Measurements from ENCODE around the gene USP17L10. TPM values are rescaled to one million over a fixed set of nuclear protein-coding genes. Genes with fewer than 3 reads are reported as not detected.

The USP17L10 gene
- total and polyA plus RNA-seq, 2 experiments from 2014 or later: not detected

Other genes starting within 250 kb of the USP17L10 start
- gene FAM90A26, start 40.2 kb upstream of the USP17L10 start, total RNA-seq (2014; rRNA removed; shearing (Covaris generic)): not detected in 2 replicates
- gene FAM90A26, start 40.2 kb upstream of the USP17L10 start, polyA plus RNA-seq (2016; fragmentation: Nextera tagmentation; extraction: Ambion mirVana): not detected in 2 replicates
- not detected in 2 replicates for gene USP17L11, start 4.7 kb downstream of the USP17L10 start, total RNA-seq (2014; rRNA removed; shearing (Covaris generic))
- gene USP17L11, start 4.7 kb downstream of the USP17L10 start, polyA plus RNA-seq (2016; fragmentation: Nextera tagmentation; extraction: Ambion mirVana): not detected in 2 replicates
- not detected in 2 replicates for gene USP17L12, start 9.5 kb downstream of the USP17L10 start, total RNA-seq (2014; rRNA removed; shearing (Covaris generic))
- not detected in 2 replicates for gene USP17L12, start 9.5 kb downstream of the USP17L10 start, polyA plus RNA-seq (2016; fragmentation: Nextera tagmentation; extraction: Ambion mirVana)
- not detected in 2 replicates for gene USP17L13, start 14.2 kb downstream of the USP17L10 start, total RNA-seq (2014; rRNA removed; shearing (Covaris generic))
- not detected in 2 replicates for gene USP17L13, start 14.2 kb downstream of the USP17L10 start, polyA plus RNA-seq (2016; fragmentation: Nextera tagmentation; extraction: Ambion mirVana)
- not detected in 2 replicates for gene USP17L15, start 23.7 kb downstream of the USP17L10 start, total RNA-seq (2014; rRNA removed; shearing (Covaris generic))
- not detected in 2 replicates for gene USP17L15, start 23.7 kb downstream of the USP17L10 start, polyA plus RNA-seq (2016; fragmentation: Nextera tagmentation; extraction: Ambion mirVana)
- not detected in 2 replicates for gene USP17L17, start 33.2 kb downstream of the USP17L10 start, total RNA-seq (2014; rRNA removed; shearing (Covaris generic))
- gene USP17L17, start 33.2 kb downstream of the USP17L10 start, polyA plus RNA-seq (2016; fragmentation: Nextera tagmentation; extraction: Ambion mirVana): not detected in 2 replicates
- gene USP17L18, start 38.0 kb downstream of the USP17L10 start, total RNA-seq (2014; rRNA removed; shearing (Covaris generic)): not detected in 2 replicates
- gene USP17L18, start 38.0 kb downstream of the USP17L10 start, polyA plus RNA-seq (2016; fragmentation: Nextera tagmentation; extraction: Ambion mirVana): not detected in 2 replicates
- gene USP17L19, start 42.7 kb downstream of the USP17L10 start, total RNA-seq (2014; rRNA removed; shearing (Covaris generic)): not detected in 2 replicates
- gene USP17L19, start 42.7 kb downstream of the USP17L10 start, polyA plus RNA-seq (2016; fragmentation: Nextera tagmentation; extraction: Ambion mirVana): not detected in 2 replicates
- not detected in 2 replicates for gene USP17L20, start 47.5 kb downstream of the USP17L10 start, total RNA-seq (2014; rRNA removed; shearing (Covaris generic))
- not detected in 2 replicates for gene USP17L20, start 47.5 kb downstream of the USP17L10 start, polyA plus RNA-seq (2016; fragmentation: Nextera tagmentation; extraction: Ambion mirVana)
- not detected in 2 replicates for gene USP17L21, start 52.2 kb downstream of the USP17L10 start, total RNA-seq (2014; rRNA removed; shearing (Covaris generic))
- gene USP17L21, start 52.2 kb downstream of the USP17L10 start, polyA plus RNA-seq (2016; fragmentation: Nextera tagmentation; extraction: Ambion mirVana): not detected in 2 replicates
- gene USP17L22, start 57.0 kb downstream of the USP17L10 start, total RNA-seq (2014; rRNA removed; shearing (Covaris generic)): not detected in 2 replicates
- not detected in 2 replicates for gene USP17L22, start 57.0 kb downstream of the USP17L10 start, polyA plus RNA-seq (2016; fragmentation: Nextera tagmentation; extraction: Ambion mirVana)
- gene USP17L24, start 114.5 kb downstream of the USP17L10 start, total RNA-seq (2014; rRNA removed; shearing (Covaris generic)): not detected in 2 replicates
- not detected in 2 replicates for gene USP17L24, start 114.5 kb downstream of the USP17L10 start, polyA plus RNA-seq (2016; fragmentation: Nextera tagmentation; extraction: Ambion mirVana)
- not detected in 2 replicates for gene USP17L25, start 119.3 kb downstream of the USP17L10 start, total RNA-seq (2014; rRNA removed; shearing (Covaris generic))
- gene USP17L25, start 119.3 kb downstream of the USP17L10 start, polyA plus RNA-seq (2016; fragmentation: Nextera tagmentation; extraction: Ambion mirVana): not detected in 2 replicates
- gene USP17L26, start 124.0 kb downstream of the USP17L10 start, total RNA-seq (2014; rRNA removed; shearing (Covaris generic)): not detected in 2 replicates
- not detected in 2 replicates for gene USP17L26, start 124.0 kb downstream of the USP17L10 start, polyA plus RNA-seq (2016; fragmentation: Nextera tagmentation; extraction: Ambion mirVana)
- not detected in 2 replicates for gene USP17L5, start 128.7 kb downstream of the USP17L10 start, total RNA-seq (2014; rRNA removed; shearing (Covaris generic))
- gene USP17L5, start 128.7 kb downstream of the USP17L10 start, polyA plus RNA-seq (2016; fragmentation: Nextera tagmentation; extraction: Ambion mirVana): not detected in 2 replicates
- gene USP17L27, start 133.5 kb downstream of the USP17L10 start, total RNA-seq (2014; rRNA removed; shearing (Covaris generic)): not detected in 2 replicates
- gene USP17L27, start 133.5 kb downstream of the USP17L10 start, polyA plus RNA-seq (2016; fragmentation: Nextera tagmentation; extraction: Ambion mirVana): not detected in 2 replicates
- not detected in 2 replicates for gene USP17L28, start 138.2 kb downstream of the USP17L10 start, total RNA-seq (2014; rRNA removed; shearing (Covaris generic))
- not detected in 2 replicates for gene USP17L28, start 138.2 kb downstream of the USP17L10 start, polyA plus RNA-seq (2016; fragmentation: Nextera tagmentation; extraction: Ambion mirVana)
- not detected in 2 replicates for gene USP17L29, start 143.0 kb downstream of the USP17L10 start, total RNA-seq (2014; rRNA removed; shearing (Covaris generic))
- gene USP17L29, start 143.0 kb downstream of the USP17L10 start, polyA plus RNA-seq (2016; fragmentation: Nextera tagmentation; extraction: Ambion mirVana): not detected in 2 replicates
- gene USP17L30, start 152.5 kb downstream of the USP17L10 start, total RNA-seq (2014; rRNA removed; shearing (Covaris generic)): not detected in 2 replicates
- not detected in 2 replicates for gene USP17L30, start 152.5 kb downstream of the USP17L10 start, polyA plus RNA-seq (2016; fragmentation: Nextera tagmentation; extraction: Ambion mirVana)
- gene DEFB131A, start 233.8 kb downstream of the USP17L10 start, total RNA-seq (2014; rRNA removed; shearing (Covaris generic)): not detected in 2 replicates
- not detected in 2 replicates for gene DEFB131A, start 233.8 kb downstream of the USP17L10 start, polyA plus RNA-seq (2016; fragmentation: Nextera tagmentation; extraction: Ambion mirVana)